GM23248 (cell line): ENCODE data around the gene RPL27A. TPM values are rescaled to one million over a fixed set of nuclear protein-coding genes. Genes with fewer than 3 reads are reported as not detected.

Experiments used
- DNase-seq: peaks from one replicate; pipeline ENCODE4 v3.0.0-alpha.2; 2015
- H2AFZ ChIP-seq: fragments of 200-600 bp; sonication (generic); 2 replicates; pipeline ENCODE4 v1.6.1; 2016; ENCODE audit warnings: antibody characterized with exemption
- H3F3A ChIP-seq: fragments of 200-600 bp; sonication (generic); 2 replicates; pipeline ENCODE4 v1.6.1; 2016; ENCODE audit warnings: mild to moderate bottlenecking, antibody characterized with exemption, mixed run types; ENCODE audit not compliant: insufficient read depth
- H3K27ac ChIP-seq: fragments of 200-600 bp; sonication (generic); 2 replicates; pipeline ENCODE4 v1.5.1; 2016; ENCODE audit warnings: mild to moderate bottlenecking
- H3K27me3 ChIP-seq: fragments of 200-600 bp; sonication (generic); replicated peaks from 2 replicates; pipeline ENCODE4 v1.6.1; 2016; ENCODE audit warnings: mild to moderate bottlenecking; ENCODE audit not compliant: insufficient read depth
- H3K36me3 ChIP-seq: fragments of 200-600 bp; sonication (generic); 2 replicates; pipeline ENCODE4 v1.6.1; 2016; ENCODE audit warnings: low read depth, mild to moderate bottlenecking
- H3K4me1 ChIP-seq: fragments of 200-600 bp; sonication (generic); 2 replicates; pipeline ENCODE4 v1.6.1; 2016; ENCODE audit warnings: mild to moderate bottlenecking; ENCODE audit not compliant: insufficient read depth
- H3K4me2 ChIP-seq: fragments of 200-600 bp; sonication (generic); one replicate; pipeline ENCODE4 v1.6.1; 2016; ENCODE audit warnings: mild to moderate bottlenecking; ENCODE audit not compliant: unreplicated experiment
- H3K4me3 ChIP-seq: fragments of 200-600 bp; sonication (generic); 2 replicates; pipeline ENCODE4 v1.5.1; 2016; ENCODE audit warnings: mild to moderate bottlenecking
- H3K79me2 ChIP-seq: fragments of 200-600 bp; sonication (generic); 2 replicates; pipeline ENCODE4 v1.6.1; 2016; ENCODE audit warnings: mild to moderate bottlenecking; ENCODE audit not compliant: insufficient read depth
- H3K9ac ChIP-seq: fragments of 200-600 bp; sonication (generic); 2 replicates; pipeline ENCODE4 v1.6.1; 2016; ENCODE audit warnings: mild to moderate bottlenecking
- H3K9me2 ChIP-seq: fragments of 200-600 bp; sonication (generic); 2 replicates; pipeline ENCODE4 v1.6.1; 2016; ENCODE audit warnings: mixed run types, mild to moderate bottlenecking, moderate library complexity; ENCODE audit not compliant: insufficient read depth
- H3K9me3 ChIP-seq: fragments of 200-600 bp; sonication (generic); one replicate; pipeline ENCODE4 v1.6.1; 2017; ENCODE audit warnings: low read depth
- H4K20me1 ChIP-seq: fragments of 200-600 bp; sonication (generic); 2 replicates; pipeline ENCODE4 v1.6.0; 2016; ENCODE audit not compliant: insufficient read depth
- EZH2 ChIP-seq: fragments of 200-600 bp; sonication (generic); IDR thresholded peaks from 2 replicates; pipeline ENCODE4 v1.6.1; 2018; ENCODE audit warnings: antibody characterized with exemption, mild to moderate bottlenecking; ENCODE audit not compliant: insufficient read depth, poor library complexity, severe bottlenecking
- EZH2phosphoT487 ChIP-seq: fragments of 200-600 bp; sonication (generic); IDR thresholded peaks from 2 replicates; pipeline ENCODE4 v1.6.1; 2018; ENCODE audit warnings: antibody characterized with exemption, moderate library complexity, mild to moderate bottlenecking, low read depth; ENCODE audit not compliant: insufficient read depth
- WGBS, 2 experiments: methylation state at CpG; one replicate each; pipeline ENCODE4 v1.1.6; 2015 to 2017; ENCODE audit warnings: low lambda C conversion rate in 2 of 2, low coverage in 1 of 2; ENCODE audit errors: missing lambda C conversion rate in 2 of 2; 5-methylcytosine and 5-hydroxymethylcytosine counted together
- in situ Hi-C: fragments of 300-500 bp; cut with MboI; formaldehyde crosslinking; loops from 2 replicates; pipeline ENCODE4 v1.15.0; 2020
- polyA plus RNA-seq: library from polyadenylated mRNA; unstranded; fragments of >200 nt; fragmentation: Nextera tagmentation; extraction: Ambion mirVana; gene quantifications from 2 replicates; pipeline ENCODE4 v1.2.1, GENCODE V29; 2016
- total RNA-seq: library from RNA; depleted of rRNA; stranded (reverse); fragments of >200 nt; shearing (Covaris generic); gene quantifications from 2 replicates; pipeline ENCODE4 v1.2.3, GENCODE V29; 2014

RPL27A gene
- total and polyA plus RNA-seq, 2 experiments from 2014 or later = 520 to 1,073 TPM

DNA sequence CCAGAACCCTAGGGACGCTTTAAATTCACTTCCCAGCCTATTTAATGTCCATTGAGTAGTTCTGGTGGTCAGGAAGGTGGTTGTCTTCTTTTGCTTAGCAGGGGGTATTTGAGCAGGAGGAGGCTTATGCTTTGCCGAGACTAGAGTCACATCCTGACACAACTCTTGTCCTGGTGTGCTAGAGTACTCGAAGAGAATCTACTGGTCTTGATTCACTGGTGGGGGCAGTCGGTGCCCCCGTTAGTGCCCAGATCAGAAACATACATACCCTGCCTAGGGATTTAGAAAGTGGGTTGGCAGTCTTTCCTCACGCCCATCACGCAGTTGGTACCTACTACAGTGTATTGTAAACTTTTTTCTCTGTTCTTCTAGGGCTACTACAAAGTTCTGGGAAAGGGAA lies 2.7 kb downstream of the RPL27A start:
- Histone ChIP-seq H2AFZ (no peak overlapping the region), H3K4me3 (peak overlapping the region; percentile 95), H3K36me3 (peaks cover 36% of the 10 kb centered on the region), H3K9me2 (no peaks in the 10 kb centered on the region), H3K27me3 (no peaks in the 10 kb centered on the region), H3K9me3 (no peaks in the 10 kb centered on the region), H3F3A (peaks cover 56% of the 10 kb centered on the region), H3K4me2 (peak overlapping the region; percentile 98), H3K79me2 (peaks cover 55% of the 10 kb centered on the region), H3K9ac (peak overlapping the region; percentile 99), H4K20me1 (no peaks in the 10 kb centered on the region), H3K4me1 (peaks cover 30% of the 10 kb centered on the region; the same call in 1 of the 2 replicates), H3K27ac (peak overlapping the region; percentile 90; the same call in 1 of the 2 replicates)
- in situ Hi-C loops = no loop called here
- DNase-seq = no peak
- WGBS, 2 experiments = 83 to 86% methylated on average over 7 of the region's 7 CpGs
- no peak for TF ChIP-seq EZH2phosphoT487
- TF ChIP-seq EZH2 = no peak

DNA sequence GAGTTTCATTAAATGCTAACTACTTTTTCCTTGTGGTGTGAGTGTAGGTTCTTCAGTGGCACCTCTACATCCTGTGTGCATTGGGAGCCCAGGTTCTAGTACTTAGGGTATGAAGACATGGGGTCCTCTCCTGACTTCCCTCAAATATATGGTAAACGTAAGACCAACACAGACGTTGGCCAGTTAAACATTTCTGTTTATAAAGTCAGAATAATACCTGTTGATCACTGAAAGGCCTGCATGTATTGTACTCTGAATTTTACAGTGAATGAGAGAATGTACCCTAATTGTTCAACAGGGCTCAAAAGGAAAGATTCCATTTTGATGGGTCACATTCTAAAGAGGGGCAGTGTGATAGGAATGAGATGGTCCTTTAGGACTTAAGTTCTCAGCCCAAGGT lies 3.2 kb downstream of the RPL27A start:
- TF ChIP-seq EZH2 = no peak
- TF ChIP-seq EZH2phosphoT487 = no peak
- H3K4me2 ChIP-seq = no peak overlapping the region
- H2AFZ ChIP-seq = no peak overlapping the region
- in situ Hi-C loops = no loop called here
- no peaks in the 10 kb centered on the region for H3K9me3 ChIP-seq
- no peaks in the 10 kb centered on the region for H3K27me3 ChIP-seq
- H4K20me1 ChIP-seq = no peaks in the 10 kb centered on the region
- no peak overlapping the region; the same call in 1 of the 2 replicates for H3K4me3 ChIP-seq
- H3K9me2 ChIP-seq = no peaks in the 10 kb centered on the region
- peaks cover 57% of the 10 kb centered on the region for H3K79me2 ChIP-seq
- H3K36me3 ChIP-seq = peaks cover 36% of the 10 kb centered on the region
- peaks cover 60% of the 10 kb centered on the region for H3F3A ChIP-seq
- H3K27ac ChIP-seq = peak overlapping the region; percentile 90
- peaks cover 30% of the 10 kb centered on the region; the same call in 1 of the 2 replicates for H3K4me1 ChIP-seq
- DNase-seq = no peak
- 81 to 86% methylated on average over 2 of the region's 2 CpGs for WGBS, 2 experiments
- peak overlapping the region; percentile 99 for H3K9ac ChIP-seq

DNA sequence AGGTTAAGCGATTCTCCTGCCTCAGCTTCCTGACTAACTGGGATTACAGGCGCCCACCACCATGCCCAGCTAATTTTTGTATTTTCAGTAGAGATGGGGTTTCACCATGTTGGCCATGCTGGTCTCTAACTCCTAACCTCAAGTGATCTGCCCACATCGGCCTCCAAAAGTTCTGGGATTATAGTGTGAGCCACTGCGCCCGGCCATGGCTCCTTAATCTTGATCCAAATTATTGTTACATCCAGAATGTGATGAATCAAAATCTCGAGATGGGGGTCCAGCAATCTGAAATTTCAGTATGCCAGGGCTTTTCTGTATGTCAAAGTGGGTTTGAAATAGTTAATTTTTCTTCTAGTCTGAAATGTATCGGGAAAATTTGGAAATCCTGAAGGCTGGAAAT lies 3.7 kb downstream of the RPL27A start:
- peaks cover 30% of the 10 kb centered on the region; the same call in 1 of the 2 replicates for H3K4me1 ChIP-seq
- peaks cover 61% of the 10 kb centered on the region for H3F3A ChIP-seq
- H3K36me3 ChIP-seq = peaks cover 36% of the 10 kb centered on the region
- no peak overlapping the region for H3K4me2 ChIP-seq
- peak overlapping the region; percentile 99 for H3K9ac ChIP-seq
- peaks cover 56% of the 10 kb centered on the region for H3K79me2 ChIP-seq
- no peaks in the 10 kb centered on the region for H3K9me3 ChIP-seq
- H3K27ac ChIP-seq = peak overlapping the region; percentile 90
- WGBS, 2 experiments = 83 to 84% methylated on average over 6 to 7 of the region's 7 CpGs
- DNase-seq = no peak
- in situ Hi-C loops = no loop called here
- no peaks in the 10 kb centered on the region for H3K27me3 ChIP-seq
- H3K4me3 ChIP-seq = no peak overlapping the region
- TF ChIP-seq EZH2 (no peak), EZH2phosphoT487 (no peak)
- no peaks in the 10 kb centered on the region for H4K20me1 ChIP-seq
- no peak overlapping the region for H2AFZ ChIP-seq
- no peaks in the 10 kb centered on the region for H3K9me2 ChIP-seq

DNA sequence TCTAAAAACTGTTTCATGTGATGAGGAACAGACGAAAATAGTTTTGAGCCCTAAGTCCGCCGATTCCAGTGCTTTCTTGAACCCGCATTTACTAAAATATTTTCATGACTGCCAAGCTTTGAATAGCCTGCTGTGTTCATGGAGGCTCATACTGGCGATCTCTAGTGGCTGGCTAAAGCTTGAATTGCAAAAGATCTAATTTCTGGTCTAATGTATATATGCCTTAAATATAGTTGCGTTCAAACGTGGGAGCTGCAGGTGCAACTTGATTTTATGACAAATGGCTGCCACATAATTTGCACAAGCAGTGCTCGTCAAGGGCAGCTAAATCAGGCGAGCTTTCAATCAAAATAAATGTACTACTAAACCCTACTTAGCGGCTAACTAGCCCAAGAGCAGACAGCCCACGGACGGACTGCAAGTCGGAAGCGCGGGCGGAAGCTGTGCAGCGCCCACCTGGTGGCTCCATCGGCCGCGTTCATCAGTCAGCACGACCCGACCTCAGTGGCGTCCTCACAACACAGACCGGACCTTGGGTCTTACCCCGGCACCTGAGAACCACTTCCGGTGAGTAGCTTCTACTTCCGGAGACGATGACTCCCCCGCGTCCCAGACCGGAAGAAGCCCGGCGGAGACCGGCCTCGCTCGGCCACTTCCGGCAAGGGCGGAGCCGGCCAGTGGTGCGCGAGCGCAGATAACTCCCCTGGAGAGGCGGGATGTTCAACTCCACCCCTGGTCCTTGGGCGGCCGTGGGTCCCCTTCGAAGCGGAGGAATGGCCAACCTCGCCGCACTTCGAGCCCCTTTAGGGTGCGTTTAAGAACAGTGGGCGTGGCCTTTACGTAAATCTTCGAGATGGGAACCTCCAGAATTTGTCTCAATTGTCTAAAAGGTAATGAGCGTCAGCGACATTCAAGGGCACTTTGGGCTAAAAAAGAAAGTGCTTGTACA lies 6.1 kb downstream of the RPL27A start:
- H3K4me1 ChIP-seq = peaks cover 30% of the 10 kb centered on the region; the same call in 1 of the 2 replicates
- no peaks in the 10 kb centered on the region for H3K9me3 ChIP-seq
- in situ Hi-C loops = no loop called here

More for the DNA sequence above, 6.1 kb downstream of the RPL27A start:
- Histone ChIP-seq H3K4me2 (peak overlapping the region; percentile 93), H3K27me3 (no peaks in the 10 kb centered on the region), H3F3A (peaks cover 61% of the 10 kb centered on the region), H3K4me3 (peak overlapping the region; percentile 86), H3K9ac (peak overlapping the region; percentile 81), H4K20me1 (no peaks in the 10 kb centered on the region), H3K27ac (peak overlapping the region; percentile 90), H3K9me2 (no peaks in the 10 kb centered on the region), H2AFZ (peak overlapping the region; percentile 42), H3K79me2 (peaks cover 33% of the 10 kb centered on the region), H3K36me3 (peaks cover 36% of the 10 kb centered on the region)
- peak; percentile 99 for DNase-seq
- TF ChIP-seq EZH2 (no peak), EZH2phosphoT487 (no peak)
- 1% methylated on average over 56 of the region's 56 CpGs for WGBS, 2 experiments
